ENCODE results near the gene ADARB2.

The ADARB2 gene

DNA sequence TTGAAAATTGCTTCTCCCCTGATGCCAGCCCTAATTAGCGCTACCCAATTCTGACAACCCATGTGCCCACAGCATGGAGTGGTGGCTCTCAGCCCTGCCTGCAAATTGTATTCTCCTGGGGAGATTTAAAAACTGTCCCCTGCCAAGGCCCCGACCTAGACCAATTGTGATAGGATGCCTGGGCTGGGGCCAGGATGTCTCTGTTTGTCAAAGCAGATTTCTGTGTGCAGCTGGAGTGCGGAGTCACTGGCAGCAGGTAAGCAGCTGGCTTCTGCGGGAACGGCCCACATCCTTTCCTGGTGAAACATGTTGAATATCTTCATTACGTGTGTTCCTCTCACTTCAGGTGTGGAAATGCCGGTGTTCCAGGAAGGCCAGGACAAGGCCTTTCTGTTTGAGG is 442.6 kb downstream of the ADARB2 start:
- DNase-seq: no peak

GRCh38 chr10:1293636-1294435 is 443.5 kb downstream of the ADARB2 start:
- DNase-seq: no peak

GRCh38 chr10:1293157-1293556 is 444.2 kb downstream of the ADARB2 start:
- no peak for DNase-seq

DNA sequence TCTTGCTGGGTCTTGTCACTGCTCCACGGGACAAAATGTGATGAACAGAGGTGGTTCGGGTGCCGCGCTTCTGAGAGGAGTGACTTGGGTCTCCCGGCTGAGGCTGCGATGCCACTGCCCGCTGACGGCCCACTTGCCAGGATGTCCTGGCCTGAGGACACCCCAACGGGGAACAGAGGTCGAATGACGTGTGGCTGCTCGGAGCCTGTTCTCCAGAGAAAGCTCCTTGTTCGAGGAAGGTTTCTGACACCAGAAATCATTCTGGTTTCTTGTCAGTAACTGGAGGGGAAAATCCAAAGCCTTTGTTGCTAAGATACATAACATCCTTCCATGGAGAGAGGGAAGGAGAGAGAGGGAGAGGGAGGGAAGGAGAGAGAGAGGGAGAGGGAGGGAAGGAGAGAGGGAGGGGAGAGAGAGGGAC is 444.7 kb downstream of the ADARB2 start:
- no peak for DNase-seq

- no peak for DNase-seq
Measured at GRCh38 chr10:1291178-1292090, 445.9 kb downstream of the ADARB2 start.

- no peak for DNase-seq
Measured at GRCh38 chr10:1290071-1290471, 447.3 kb downstream of the ADARB2 start.

- no peak for DNase-seq
Measured at GRCh38 chr10:1289591-1289990, 447.7 kb downstream of the ADARB2 start.

GRCh38 chr10:1287971-1288401 is 449.3 kb downstream of the ADARB2 start:
- DNase-seq: peak; percentile 10

DNA sequence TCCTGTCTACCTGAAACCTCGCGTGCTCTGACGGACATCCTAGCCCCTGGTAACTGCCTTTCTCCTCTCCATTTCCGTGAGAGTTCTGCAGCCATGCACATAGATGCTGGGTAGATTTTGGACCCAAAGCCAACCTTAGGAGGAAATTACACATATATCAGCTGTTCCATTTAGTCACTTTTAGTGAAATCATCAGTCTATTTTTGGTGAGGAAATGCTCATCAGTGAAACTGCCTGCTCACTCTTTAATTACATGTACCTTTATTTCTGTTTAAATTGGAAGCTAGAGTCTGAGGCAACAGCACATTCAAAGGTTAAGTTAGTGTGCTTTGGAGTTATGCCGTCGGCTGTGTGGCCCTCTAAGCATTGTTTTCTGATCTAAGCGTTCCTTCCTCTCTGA is 449.8 kb downstream of the ADARB2 start:
- no peak for DNase-seq

DNA sequence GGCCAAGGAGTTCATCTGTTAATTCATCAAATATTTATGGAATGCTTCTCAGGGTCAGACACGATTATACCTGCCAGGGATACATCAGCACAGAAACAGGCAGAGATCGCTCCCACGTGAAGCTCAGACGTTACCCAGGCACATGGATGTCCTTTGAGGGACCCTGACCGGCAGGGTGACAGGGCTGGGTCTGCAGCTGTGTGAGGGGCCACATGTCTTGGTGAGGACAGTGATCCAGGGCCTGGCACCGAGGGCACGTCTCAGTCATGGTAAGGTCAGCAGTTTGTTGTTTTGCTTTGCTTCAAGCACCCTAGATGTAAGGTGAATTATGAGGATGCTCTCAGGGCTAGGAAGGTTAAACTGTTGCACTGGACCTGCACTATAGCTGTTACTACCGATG is 453.2 kb downstream of the ADARB2 start:
- DNase-seq: no peak

- no peak for DNase-seq
Measured at GRCh38 chr10:1281405-1281782, 455.9 kb downstream of the ADARB2 start.

GRCh38 chr10:1280466-1281404 is 456.6 kb downstream of the ADARB2 start:
- DNase-seq: no peak

GRCh38 chr10:1278306-1278705 is 459.0 kb downstream of the ADARB2 start:
- no peak for DNase-seq

GRCh38 chr10:1274701-1275544 is 462.4 kb downstream of the ADARB2 start:
- DNase-seq: no peak

GRCh38 chr10:1274111-1274661 is 463.1 kb downstream of the ADARB2 start:
- no peak for DNase-seq

GRCh38 chr10:1273372-1274105 is 463.8 kb downstream of the ADARB2 start:
- DNase-seq: no peak

- no peak for DNase-seq
Measured at GRCh38 chr10:1272777-1273161, 464.6 kb downstream of the ADARB2 start.

DNA sequence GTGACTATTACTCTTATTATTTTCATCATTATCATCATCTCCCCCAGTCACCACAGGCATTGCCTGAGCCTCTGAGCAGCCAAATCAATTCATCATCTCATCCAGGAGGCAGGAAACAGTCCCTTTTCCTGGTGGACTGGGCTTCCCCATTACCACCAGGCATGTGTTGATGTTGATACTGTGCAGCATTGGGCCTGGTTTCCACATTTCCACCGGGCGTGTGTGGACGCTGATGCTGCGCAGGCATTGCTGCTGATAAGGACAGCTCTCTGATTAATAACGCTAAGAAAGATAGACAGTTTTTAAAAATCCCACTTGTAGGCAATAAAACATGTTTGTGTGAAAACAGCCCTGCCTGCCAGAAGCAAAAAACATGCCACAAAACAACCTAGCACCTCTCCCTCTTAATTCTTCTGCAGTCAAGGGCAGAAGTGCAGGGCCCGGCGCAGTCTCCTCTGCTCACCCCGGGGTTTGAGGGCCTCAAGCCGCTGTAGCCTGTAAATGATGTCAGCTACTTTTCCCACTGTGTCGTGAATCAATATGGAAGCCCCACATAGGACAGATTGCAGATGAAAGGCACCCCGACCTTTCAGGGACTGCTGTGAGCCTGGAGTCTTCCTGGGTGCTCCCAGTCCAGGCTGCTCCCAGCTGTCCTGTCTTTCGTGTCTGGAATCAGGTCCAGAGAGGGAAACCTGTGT is 465.1 kb downstream of the ADARB2 start:
- DNase-seq: no peak

DNA sequence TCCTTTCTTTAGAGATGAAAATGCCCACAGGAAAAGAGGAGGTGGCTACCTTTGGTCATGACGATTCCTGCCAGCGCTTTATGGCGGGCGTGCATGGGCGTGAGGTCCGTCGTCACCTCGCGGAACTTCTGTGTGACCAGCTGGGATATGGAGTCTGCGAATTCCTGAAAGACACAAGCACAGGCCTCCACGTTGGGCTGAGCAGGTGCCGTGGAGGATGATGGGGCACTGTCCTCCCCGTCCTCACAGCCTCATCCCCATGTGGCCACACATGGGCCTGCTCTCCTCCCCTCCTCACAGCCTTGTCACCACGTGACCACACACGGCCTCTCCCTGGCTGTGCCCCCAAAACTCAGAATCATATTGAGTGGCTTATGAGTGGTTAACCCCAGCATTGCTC is 466.4 kb downstream of the ADARB2 start:
- no peak for DNase-seq

GRCh38 chr10:1270490-1270889 is 466.8 kb downstream of the ADARB2 start:
- DNase-seq: no peak
